ENCODE measurements around the gene CMAS. TPM values are rescaled to one million over a fixed set of nuclear protein-coding genes. Genes with fewer than 3 reads are reported as not detected.
"Not testable (repeated sequence)": the region's sequence is repeated elsewhere in the genome, so short reads cannot be mapped to it uniquely, and the experiment has no call there.

Gene CMAS
- total RNA-seq (2021; fragmentation: NEBNext Ultra II Directional; extraction: Animal tissue kit (Norgen Biotek cat#: 25700)): 10 to 100 TPM; 27.7 to 37.0 (median 35.7) TPM
- long read RNA-seq, transcript CMAS-201 (8 exons, 1,787 nt): major isoform, 29 of 37 reads
- long read RNA-seq, partial matches to known transcripts: 7 of 37 reads
- long read RNA-seq, other reads (novel, unspliced or antisense): 1 of 37 reads

- Mint-ChIP-seq H3K4me1 (ENCODE audit: low read depth) (peaks cover 35% of the 10 kb centered on the region), H3K4me3 (peak within 1 kb of the TSS; percentile 98), H3K36me3 (ENCODE audit: low read depth) (0 out of 2 replicates have a peak, but pooled peaks cover 6% of the 10 kb centered on the region), H3K27me3 (ENCODE audit: insufficient read depth) (peaks cover 5% of the 10 kb centered on the region), H3K27ac (peak within 1 kb of the TSS; percentile 79), H3K9me3 (no peaks in the 10 kb centered on the region)
- TF ChIP-seq CTCF (IDR thresholded peaks at IDR 0.05): no peak
- peak; percentile 42 for DNase-seq
Observed at GRCh38 chr12:22046090-22046967, at the start of gene CMAS. Gene CMAS, plus strand, starts transcription at chr12:22046218. Its CDS starts 86 bp downstream, at chr12:22046304.

- Mint-ChIP-seq H3K4me3 (no peak overlapping the region), H3K9me3 (no peaks in the 10 kb centered on the region), H3K27ac (no peak overlapping the region), H3K36me3 (ENCODE audit: low read depth) (no peaks in the 10 kb centered on the region), H3K4me1 (ENCODE audit: low read depth) (no peaks in the 10 kb centered on the region; the same call in 1 of the 2 replicates), H3K27me3 (ENCODE audit: insufficient read depth) (peaks cover 5% of the 10 kb centered on the region; the same call in 1 of the 2 replicates)
- no peak for TF ChIP-seq CTCF (IDR thresholded peaks at IDR 0.05)
- DNase-seq: no peak
Observed at GRCh38 chr12:21998295-21998694, 47.7 kb upstream of the CMAS start.

- H3K27me3 Mint-ChIP-seq (ENCODE audit: insufficient read depth): peaks cover 5% of the 10 kb centered on the region; the same call in 1 of the 2 replicates
- no peak overlapping the region for H3K4me3 Mint-ChIP-seq
- no peak for DNase-seq
- no peaks in the 10 kb centered on the region for H3K36me3 Mint-ChIP-seq (ENCODE audit: low read depth)
- no peak overlapping the region for H3K27ac Mint-ChIP-seq
- TF ChIP-seq CTCF (IDR thresholded peaks at IDR 0.05): no peak
- H3K9me3 Mint-ChIP-seq: no peaks in the 10 kb centered on the region
- H3K4me1 Mint-ChIP-seq (ENCODE audit: low read depth): no peaks in the 10 kb centered on the region
Observed at GRCh38 chr12:21998782-21999181, 47.2 kb upstream of the CMAS start.

GRCh38 chr12:22002430-22002829 is 43.6 kb upstream of the CMAS start:
- DNase-seq: no peak
- no peaks in the 10 kb centered on the region for H3K9me3 Mint-ChIP-seq
- no peaks in the 10 kb centered on the region for H3K36me3 Mint-ChIP-seq (ENCODE audit: low read depth)
- H3K4me1 Mint-ChIP-seq (ENCODE audit: low read depth): no peaks in the 10 kb centered on the region
- no peak overlapping the region for H3K4me3 Mint-ChIP-seq
- H3K27ac Mint-ChIP-seq: no peak overlapping the region
- no peak for TF ChIP-seq CTCF (IDR thresholded peaks at IDR 0.05)
- H3K27me3 Mint-ChIP-seq (ENCODE audit: insufficient read depth): no peaks in the 10 kb centered on the region; the same call in none of the 2 replicates

- not testable (repeated sequence) for H3K27me3 Mint-ChIP-seq (ENCODE audit: insufficient read depth); H3K9me3 Mint-ChIP-seq; H3K4me1 Mint-ChIP-seq (ENCODE audit: low read depth); H3K4me3 Mint-ChIP-seq; H3K36me3 Mint-ChIP-seq (ENCODE audit: low read depth); DNase-seq; H3K27ac Mint-ChIP-seq
Observed at GRCh38 chr12:22007794-22008193, 38.2 kb upstream of the CMAS start.

- no peaks in the 10 kb centered on the region for H3K9me3 Mint-ChIP-seq
- H3K36me3 Mint-ChIP-seq (ENCODE audit: low read depth): no peaks in the 10 kb centered on the region
- no peak for TF ChIP-seq CTCF (IDR thresholded peaks at IDR 0.05)
- H3K27ac Mint-ChIP-seq: no peak overlapping the region
- DNase-seq: no peak
- no peaks in the 10 kb centered on the region; the same call in 1 of the 2 replicates for H3K27me3 Mint-ChIP-seq (ENCODE audit: insufficient read depth)
- no peaks in the 10 kb centered on the region for H3K4me1 Mint-ChIP-seq (ENCODE audit: low read depth)
- H3K4me3 Mint-ChIP-seq: no peak overlapping the region
Observed at GRCh38 chr12:22008196-22008595, 37.8 kb upstream of the CMAS start.
